T47D (cell line): Measurements from ENCODE around the gene PCNT.

Source experiments
- DNase-seq, 2 experiments: peaks; one replicate each; pipeline versions ENCODE4 v3.0.0 to v3.0.0-alpha.2; 2011 to 2012; ENCODE audit warnings: low read depth in 1 of 2, low spot score in 1 of 2
- JUND ChIP-seq: IDR thresholded peaks from 2 replicates; pipeline ENCODE4 v1.6.1; 2012; ENCODE audit warnings: low read depth
- in situ Hi-C: cut with HindIII; loops from 2 replicates; pipeline ENCODE4 v1.10.0; 2016; ENCODE audit warnings: low sequenced_read_pairs, low pct_unique_long_range_greater_than_20kb

The PCNT gene

DNA sequence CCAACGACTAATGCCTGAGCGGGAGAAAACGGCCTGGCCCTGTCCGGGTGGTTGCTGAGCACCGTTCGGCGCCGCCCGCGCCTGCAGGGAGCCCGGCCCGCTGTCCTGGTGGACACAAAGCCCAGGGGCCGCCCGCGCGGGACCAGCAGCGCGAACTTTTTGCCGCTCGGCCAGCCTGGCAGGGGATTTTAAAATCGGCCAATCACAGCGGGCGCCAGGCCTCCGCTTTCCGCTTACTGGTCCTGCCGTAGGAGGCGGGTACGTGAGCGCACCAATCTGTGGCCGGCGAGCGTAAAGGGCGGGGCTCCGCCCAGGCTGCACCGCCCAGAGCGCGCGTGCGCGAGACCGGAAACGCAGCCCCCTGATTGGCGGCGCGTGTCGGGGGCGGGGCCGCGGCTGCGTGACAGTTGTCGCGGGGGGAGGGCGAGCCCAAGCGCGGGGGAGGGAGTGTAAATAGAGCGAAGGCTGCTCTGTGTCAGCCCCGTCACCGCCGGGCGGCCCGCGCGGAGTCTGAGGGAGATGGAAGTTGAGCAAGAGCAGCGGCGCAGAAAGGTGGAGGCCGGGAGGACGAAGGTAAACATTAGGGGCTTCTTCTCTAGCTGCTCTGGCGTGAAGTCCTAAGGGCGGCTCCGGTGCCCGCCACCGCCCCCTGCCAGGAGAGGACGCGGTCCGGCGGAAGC, at the start of gene PCNT, which contains the start of gene C21orf58:
TSS of gene PCNT (plus strand) at position 447 of the 680 bp plus-strand sequence. CDS start at position 520, 73 bp downstream.
TSS of gene C21orf58 (minus strand) at position 161 of the 680 bp plus-strand sequence. CDS start 1,132 bp downstream, outside the sequence.
- TF ChIP-seq JUND, result no peak
- peak; percentile 99 for DNase-seq
- in situ Hi-C loops, result no loop called here

DNA sequence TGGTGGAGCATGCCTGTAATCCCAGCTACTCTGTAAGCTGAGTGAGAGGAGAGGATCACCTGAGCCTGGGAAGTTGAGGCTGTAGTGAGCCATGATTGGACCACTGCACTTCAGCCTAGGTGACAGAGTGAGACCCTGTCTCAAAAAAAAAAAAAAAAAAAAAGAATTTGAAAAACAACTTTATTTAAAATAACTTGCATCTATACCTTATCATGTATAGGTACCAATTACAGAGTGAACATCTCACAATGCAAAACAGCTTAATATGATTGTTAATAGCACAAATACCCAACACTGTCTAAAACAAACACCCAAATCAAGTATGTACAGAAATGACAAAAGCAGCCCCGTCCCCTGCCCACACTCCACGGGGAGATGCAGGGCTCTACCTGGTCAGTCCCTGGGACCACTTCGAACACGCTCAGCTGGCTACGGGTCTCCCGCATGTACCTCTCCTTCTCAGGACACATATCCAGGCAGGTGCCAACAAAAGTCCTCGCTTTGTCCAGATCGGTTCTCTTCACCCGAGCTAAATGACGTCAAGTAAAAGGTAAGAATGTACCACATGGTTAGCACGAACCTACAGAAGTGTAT, 49.1 kb upstream of the PCNT start:
- DNase-seq, result no peak
- in situ Hi-C loops, result no loop called here
- no peak for TF ChIP-seq JUND

DNA sequence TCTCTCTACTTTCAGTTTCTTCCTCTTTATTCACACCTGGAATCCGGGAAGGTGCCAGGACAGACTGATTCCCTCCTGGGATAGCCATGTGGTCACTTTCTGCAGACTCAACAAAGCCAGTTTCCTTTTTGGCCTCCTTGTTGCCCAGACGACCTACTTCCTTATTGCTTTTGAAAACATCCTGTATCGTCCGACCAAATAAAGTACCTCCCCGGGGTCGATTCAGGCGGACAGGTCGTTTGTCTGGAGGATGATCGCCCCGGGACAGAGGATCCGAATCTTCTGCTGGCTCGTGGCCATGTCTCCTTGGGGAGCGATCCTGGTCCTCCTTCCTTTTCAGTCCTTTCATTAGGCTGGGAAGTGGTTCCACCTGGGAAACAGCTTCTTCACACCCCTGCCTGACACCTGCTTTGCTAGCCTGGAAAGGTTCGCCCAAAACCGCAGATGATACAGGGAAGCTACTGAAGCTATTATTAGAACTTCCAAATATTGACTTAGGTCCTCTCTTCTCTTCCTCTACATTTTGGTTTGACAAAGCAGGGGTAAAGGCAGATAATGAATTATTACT, 39.8 kb upstream of the PCNT start:
- in situ Hi-C loops, result no loop called here
- TF ChIP-seq JUND, result no peak
- peak; percentile 18 to 82 for DNase-seq

GRCh38 chr21:46284733-46285132, 39.2 kb upstream of the PCNT start:
- no peak for TF ChIP-seq JUND
- DNase-seq, result no peak
- in situ Hi-C loops, result no loop called here

- TF ChIP-seq JUND, result no peak
- in situ Hi-C loops, result no loop called here
- no peak for DNase-seq
Observed at GRCh38 chr21:46285206-46285661, 38.7 kb upstream of the PCNT start, which contains the start of gene MCM3AP. MCM3AP (minus strand) TSS chr21:46285611; CDS start chr21:46285286, 325 bp downstream.

DNA sequence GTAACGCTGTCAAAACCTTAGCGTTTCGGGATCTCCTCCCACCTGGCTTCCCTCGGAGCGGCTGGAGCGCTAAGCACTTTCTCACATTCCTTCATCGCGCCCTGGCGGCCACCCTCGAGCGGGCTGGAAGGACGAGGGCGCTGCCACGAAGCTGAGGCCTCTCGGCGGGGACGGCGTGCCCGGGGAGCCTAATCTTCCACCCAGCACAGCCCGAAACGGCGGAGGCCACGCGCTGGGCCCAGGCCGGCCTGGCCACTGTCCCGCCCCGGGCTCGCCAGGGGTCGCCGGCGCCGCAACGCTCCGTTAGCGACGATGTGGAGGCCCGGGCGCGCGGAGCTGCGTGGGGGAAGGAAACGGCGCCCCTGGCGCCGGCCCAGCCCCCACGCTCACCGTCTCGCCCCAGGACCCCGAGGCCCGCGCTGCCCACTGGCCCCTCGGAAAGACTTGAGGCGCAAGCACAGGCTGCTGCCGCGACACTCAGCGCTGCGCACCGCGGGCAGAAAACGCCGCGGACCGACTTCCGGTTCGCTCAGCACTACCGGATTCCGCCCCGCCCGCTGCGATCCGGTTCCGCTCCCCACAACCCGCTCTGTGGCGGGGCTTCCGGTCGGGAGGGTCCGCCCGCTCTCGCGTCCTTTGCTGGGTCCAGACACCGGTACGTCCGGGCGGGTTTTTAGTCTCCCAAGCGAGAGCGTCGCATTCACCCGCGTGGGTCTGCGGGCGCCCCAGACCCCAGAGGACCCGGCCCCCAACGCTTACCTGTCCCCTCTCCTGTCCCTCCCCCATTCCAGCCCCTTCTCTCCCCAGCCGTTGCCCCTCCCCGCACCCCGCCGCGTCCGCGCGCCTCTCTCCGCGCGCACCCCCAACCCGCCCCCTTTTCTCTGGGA, 38.0 kb upstream of the PCNT start, which contains the start of gene YBEY:
TSS of gene YBEY (plus strand) at position 582 of the 887 bp plus-strand sequence. CDS start 572 bp downstream, outside the sequence.
- DNase-seq, result peak; percentile 85 to 94
- in situ Hi-C loops, result no loop called here

DNA sequence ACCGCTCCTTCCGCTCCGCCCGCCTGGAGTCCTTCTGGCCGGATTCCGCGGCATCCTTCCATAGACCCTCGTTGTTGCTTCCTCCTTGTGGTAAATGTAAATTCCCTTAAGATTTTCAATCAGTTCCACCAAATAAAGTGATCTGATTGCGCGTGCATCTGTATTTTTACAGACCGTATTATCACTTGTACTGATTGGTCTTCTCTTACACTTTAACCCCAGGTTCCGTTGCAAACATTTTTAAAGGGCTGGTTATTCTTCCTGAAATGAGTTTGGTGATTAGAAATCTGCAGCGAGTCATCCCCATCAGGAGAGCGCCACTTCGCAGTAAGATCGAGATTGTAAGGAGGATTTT, 37.3 kb upstream of the PCNT start:
- no peak for DNase-seq
- in situ Hi-C loops, result no loop called here
- no peak for TF ChIP-seq JUND

More for the DNA sequence above, 38.0 kb upstream of the PCNT start, which contains the start of gene YBEY:
- TF ChIP-seq JUND, result no peak

DNA sequence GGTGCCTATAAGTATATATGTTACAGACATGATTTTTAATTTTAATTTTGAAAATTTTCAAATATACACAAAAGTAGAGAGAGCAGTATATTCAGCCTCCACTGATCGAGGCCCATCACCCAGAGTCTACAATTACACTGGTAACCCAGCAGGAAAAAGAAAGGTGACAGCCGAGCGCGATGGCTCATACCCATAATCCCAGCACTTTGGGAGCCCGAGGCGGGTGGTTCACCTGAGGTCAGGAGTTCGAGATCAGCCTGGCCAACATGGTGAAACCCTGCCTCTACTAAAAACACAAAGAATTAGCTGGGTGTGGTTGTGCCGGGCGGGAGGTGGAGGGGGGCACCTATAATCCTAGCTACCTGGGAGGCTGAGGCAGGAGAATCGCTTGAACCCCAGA, 36.4 kb upstream of the PCNT start:
- in situ Hi-C loops, result no loop called here
- no peak for DNase-seq
- no peak for TF ChIP-seq JUND

- in situ Hi-C loops, result no loop called here
Observed at GRCh38 chr21:46289655-46290179, 34.2 kb upstream of the PCNT start.

DNA sequence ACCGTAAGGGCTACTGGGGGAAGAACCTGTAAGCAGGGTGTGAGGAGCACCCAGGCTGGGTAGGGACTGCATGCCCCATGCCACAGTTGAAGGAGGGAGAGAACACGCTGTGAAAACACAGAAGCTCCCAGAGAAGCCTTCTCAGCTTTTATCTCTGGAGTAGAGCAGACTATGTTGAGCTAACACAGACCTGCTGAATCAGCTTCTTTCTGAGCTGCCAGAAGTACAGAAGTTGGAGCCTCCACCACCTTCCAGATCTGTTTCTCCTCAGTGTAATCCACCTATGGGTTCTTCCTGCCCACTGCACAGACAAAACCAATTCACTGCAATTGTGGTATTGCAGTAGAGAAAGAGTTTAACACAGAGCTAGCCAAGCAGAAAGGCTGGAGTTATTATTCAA, 32.4 kb upstream of the PCNT start:
- in situ Hi-C loops, result no loop called here
- TF ChIP-seq JUND, result no peak
- DNase-seq, result no peak

More at GRCh38 chr21:46289655-46290179, 34.2 kb upstream of the PCNT start:
- DNase-seq, result peak in 1 of 2 experiments; percentile 62
- no peak for TF ChIP-seq JUND

DNA sequence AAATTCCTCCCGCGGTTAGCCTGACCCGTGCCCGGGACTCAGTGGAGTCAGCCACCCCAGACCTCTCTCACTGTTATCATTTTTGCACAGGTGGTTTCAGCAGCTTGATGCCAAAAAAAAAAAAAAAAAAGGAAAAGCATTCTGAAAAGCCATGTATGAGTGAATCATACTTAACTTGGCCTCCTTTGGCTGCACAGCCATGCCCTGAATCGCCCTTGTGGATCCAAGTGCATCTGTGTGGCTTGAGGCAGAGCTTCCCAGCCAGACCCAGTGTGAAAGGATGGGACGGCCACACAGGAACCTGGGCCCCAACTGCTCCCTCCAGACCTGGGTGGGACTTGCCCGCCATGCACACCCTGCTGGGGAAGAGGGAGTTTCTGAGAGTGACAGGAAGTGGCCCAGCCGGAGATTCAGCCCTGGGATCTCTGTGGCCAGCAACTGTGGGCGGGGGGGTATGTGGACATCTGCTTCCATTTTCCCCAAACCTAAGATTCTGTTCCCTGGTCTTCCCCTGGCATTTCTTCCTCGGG, 29.2 kb upstream of the PCNT start:
- in situ Hi-C loops, result no loop called here
- TF ChIP-seq JUND, result no peak
- peak in 1 of 2 experiments; percentile 62 for DNase-seq

GRCh38 chr21:46295177-46295770, 28.7 kb upstream of the PCNT start:
- no peak for DNase-seq

More at GRCh38 chr21:46295177-46295770, 28.7 kb upstream of the PCNT start:
- in situ Hi-C loops, result no loop called here
- TF ChIP-seq JUND, result no peak
